Lung (tissue), 12 donors: Measurements from ENCODE around the gene FLT3. TPM values are rescaled to one million over a fixed set of nuclear protein-coding genes. Genes with fewer than 3 reads are reported as not detected.

Experiments
- ATAC-seq: fragments of 200-7000 bp; cut with Tn5 transposase; one replicate; pipeline ENCODE4 v1.9.1; 2020; ENCODE audit warnings: moderate number of reproducible peaks; ENCODE audit not compliant: insufficient read depth, low FRiP score
- DNase-seq, 3 donors: peaks; one replicate each; pipeline ENCODE4 v3.0.0-alpha.2; 2013 to 2017
- H3K27ac ChIP-seq, 2 donors: one replicate each; pipeline ENCODE4 v1.5.1; 2013; ENCODE audit warnings: mild to moderate bottlenecking in 2 of 2, moderate library complexity in 2 of 2, control low read depth in 1 of 2, inconsistent platforms in 1 of 2, low read depth in 1 of 2, low read length in 1 of 2
- H3K27me3 ChIP-seq, 3 donors: one replicate each; pipeline ENCODE4 v1.5.1; 2013; ENCODE audit warnings: low read length in 2 of 3; ENCODE audit not compliant: control insufficient read depth in 3 of 3, insufficient read depth in 3 of 3
- H3K36me3 ChIP-seq, 4 donors: one replicate each; pipeline ENCODE4 v1.5.1; 2013; ENCODE audit warnings: low read length in 4 of 4, mild to moderate bottlenecking in 1 of 4, moderate library complexity in 1 of 4; ENCODE audit not compliant: control insufficient read depth in 4 of 4, insufficient read depth in 4 of 4
- H3K4me1 ChIP-seq, 5 donors: one replicate each; pipeline ENCODE4 v1.5.1; 2013; ENCODE audit warnings: low read length in 5 of 5, mild to moderate bottlenecking in 2 of 5, moderate library complexity in 1 of 5; ENCODE audit not compliant: control insufficient read depth in 5 of 5, insufficient read depth in 5 of 5
- H3K4me3 ChIP-seq: one replicate; pipeline ENCODE4 v1.5.1; 2013; ENCODE audit warnings: mild to moderate bottlenecking, control low read depth, moderate library complexity
- H3K9ac ChIP-seq, 2 donors: one replicate each; pipeline ENCODE4 v1.5.1; 2013; ENCODE audit warnings: low read length in 2 of 2, control low read depth in 1 of 2; ENCODE audit not compliant: insufficient read depth in 1 of 2
- H3K9me3 ChIP-seq, 4 donors: one replicate each; pipeline ENCODE4 v1.5.1; 2013; ENCODE audit warnings: low read length in 3 of 4, mild to moderate bottlenecking in 1 of 4, moderate library complexity in 1 of 4; ENCODE audit not compliant: control insufficient read depth in 4 of 4, insufficient read depth in 3 of 4
- CTCF ChIP-seq: IDR thresholded peaks from 2 replicates; pipeline ENCODE4 v1.5.1; 2012; ENCODE audit warnings: mild to moderate bottlenecking; ENCODE audit errors: control extremely low read depth, extremely low read depth
- WGBS, 2 donors: extraction: QIAGEN DNeasy Blood & Tissue Kit; methylation state at CpG; one replicate each; pipeline ENCODE4 v1.1.7; 2013; 5-methylcytosine and 5-hydroxymethylcytosine counted together
- polyA plus RNA-seq, 2 donors: library from polyadenylated mRNA; stranded (reverse); fragments of 200-250 nt; gene quantifications; one replicate each; pipeline ENCODE4 v1.2.1, GENCODE V29; 2013
- total RNA-seq, 2 donors: library from RNA; depleted of rRNA in 1 of 2; stranded (reverse); fragments of >200 nt in 1 of 2; gene quantifications; one replicate each; pipeline ENCODE4 v1.2.1, GENCODE V29; 2014 to 2021
- donor health status: control.
- donor health status: control.
- donor health status: Bipolar disorder and iron deficiency.
- donor health status: healthy.
- donor health status: DM: yes; HTN: yes; CAD: no.

FLT3 gene
- total and polyA plus RNA-seq, 4 donors: 0.43 to 1.9 (median 0.72) TPM

GRCh38 chr13:27970382-27971235, 129.8 kb downstream of the FLT3 start:
- Histone ChIP-seq H3K27ac (no peak overlapping the region), H3K4me1 (peaks cover 0 to 9% (median 5%) of the 10 kb centered on the region in 5 donors), H3K9me3 (peaks cover 0 to 4% (median 0%) of the 10 kb centered on the region in 4 donors), H3K4me3 (no peak overlapping the region), H3K27me3 (peaks cover 42 to 95% (median 90%) of the 10 kb centered on the region in 3 donors), H3K9ac (no peak overlapping the region), H3K36me3 (no peaks in the 10 kb centered on the region)
- TF ChIP-seq CTCF: no peak
- DNase-seq (no peak), ATAC-seq (no peak)
- WGBS, 2 donors: 5% methylated on average over 52 to 53 of the region's 53 CpGs

- no peak overlapping the region for H3K9ac ChIP-seq
- 13 to 15% methylated on average over 7 of the region's 7 CpGs for WGBS, 2 donors
- no peak for DNase-seq
- H3K4me1 ChIP-seq: peaks cover 0 to 9% (median 5%) of the 10 kb centered on the region in 5 donors
- no peaks in the 10 kb centered on the region for H3K36me3 ChIP-seq
- H3K27me3 ChIP-seq: peaks cover 42 to 95% (median 90%) of the 10 kb centered on the region in 3 donors
- H3K4me3 ChIP-seq: no peak overlapping the region
- ATAC-seq: no peak
- peaks cover 0 to 4% (median 0%) of the 10 kb centered on the region in 4 donors for H3K9me3 ChIP-seq
- no peak overlapping the region for H3K27ac ChIP-seq
- TF ChIP-seq CTCF: no peak
These were observed 130.5 kb downstream of the FLT3 start for GRCh38 chr13:27969866-27970229.

- TF ChIP-seq CTCF: no peak
- Histone ChIP-seq H3K9me3 (peaks cover 0 to 5% (median 0%) of the 10 kb centered on the region in 4 donors), H3K27ac (no peak within 1 kb of the TSS), H3K27me3 (peaks cover 38 to 95% (median 91%) of the 10 kb centered on the region in 3 donors), H3K36me3 (no peaks in the 10 kb centered on the region), H3K9ac (no peak within 1 kb of the TSS), H3K4me3 (no peak within 1 kb of the TSS), H3K4me1 (peaks cover 0 to 9% (median 5%) of the 10 kb centered on the region in 5 donors)
- ATAC-seq: no peak
- 4 to 6% methylated on average over 22 to 34 of the region's 34 CpGs for WGBS, 2 donors
- DNase-seq: no peak
These were observed 131.1 kb downstream of the FLT3 start, which contains the start of gene CDX2 for GRCh38 chr13:27969082-27969865. Gene CDX2 (minus strand): TSS chr13:27969315. CDS start chr13:27969006, 309 bp downstream.
